Liver (tissue), 3 donors: Measurements from ENCODE around the gene ULBP3.

Source experiments
- CTCF ChIP-seq: fragments of 150-350 bp; IDR thresholded peaks from 2 replicates; pipeline ENCODE4 v1.5.1; 2017; ENCODE audit warnings: improper control_type of control experiment, low read depth, low read length; ENCODE audit not compliant: missing input control
- FOXA1 ChIP-seq: IDR thresholded peaks from 2 replicates; pipeline ENCODE4 v1.6.1; 2016; ENCODE audit warnings: antibody characterized with exemption
- JUND ChIP-seq, 2 donors: IDR thresholded peaks; 2 replicates each; pipeline ENCODE4 v1.6.1; 2016; ENCODE audit warnings: antibody characterized with exemption in 2 of 2
- REST ChIP-seq: IDR thresholded peaks from 2 replicates; pipeline ENCODE4 v1.6.1; 2016; ENCODE audit warnings: antibody characterized with exemption, mild to moderate bottlenecking
- YY1 ChIP-seq: IDR thresholded peaks from 2 replicates; pipeline ENCODE4 v1.6.1; 2016; ENCODE audit warnings: antibody characterized with exemption, mild to moderate bottlenecking
- donor health status: healthy.
- donor health status: healthy.

DNA sequence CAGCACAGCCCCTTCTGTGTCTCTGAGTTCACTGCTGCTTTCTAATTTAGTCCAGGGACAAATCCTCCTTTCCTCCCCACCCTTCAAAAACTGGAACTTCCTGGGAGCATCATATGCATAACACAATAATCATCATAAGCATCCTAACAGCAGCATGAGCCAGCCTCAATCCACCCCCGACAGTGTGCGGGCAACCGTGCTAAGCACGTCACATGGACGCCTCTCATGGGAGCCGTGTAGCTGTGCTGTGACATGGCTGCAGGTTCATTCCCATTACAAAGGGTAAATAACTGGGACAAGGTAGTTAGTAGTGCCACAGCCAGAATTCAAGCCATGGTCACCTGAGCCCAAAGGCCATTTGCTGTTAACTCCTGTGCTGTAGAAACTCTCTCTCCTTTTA is 24.5 kb upstream of the ULBP3 start:
- TF ChIP-seq CTCF (no peak), FOXA1 (no peak), YY1 (no peak), REST (no peak), JUND (IDR thresholded peaks at IDR 0.05) (no peak)
